Left kidney (tissue), 2 donors: ENCODE measurements around the gene TTC9C. TPM values are rescaled to one million over a fixed set of nuclear protein-coding genes. Genes with fewer than 3 reads are reported as not detected.
"Not testable (repeated sequence)": the region's sequence is repeated elsewhere in the genome, so short reads cannot be mapped to it uniquely, and the experiment has no call there.

Source experiments
- DNase-seq: peaks from one replicate; pipeline ENCODE4 v3.0.0-alpha.2; 2013
- polyA plus RNA-seq: library from polyadenylated mRNA; unstranded; fragments of 120-200 nt; gene quantifications from one replicate; pipeline ENCODE4 v1.2.1, GENCODE V29; 2013; ENCODE audit not compliant: insufficient read length

The TTC9C gene
- polyA plus RNA-seq, 1 donor: 43.1 TPM

DNA sequence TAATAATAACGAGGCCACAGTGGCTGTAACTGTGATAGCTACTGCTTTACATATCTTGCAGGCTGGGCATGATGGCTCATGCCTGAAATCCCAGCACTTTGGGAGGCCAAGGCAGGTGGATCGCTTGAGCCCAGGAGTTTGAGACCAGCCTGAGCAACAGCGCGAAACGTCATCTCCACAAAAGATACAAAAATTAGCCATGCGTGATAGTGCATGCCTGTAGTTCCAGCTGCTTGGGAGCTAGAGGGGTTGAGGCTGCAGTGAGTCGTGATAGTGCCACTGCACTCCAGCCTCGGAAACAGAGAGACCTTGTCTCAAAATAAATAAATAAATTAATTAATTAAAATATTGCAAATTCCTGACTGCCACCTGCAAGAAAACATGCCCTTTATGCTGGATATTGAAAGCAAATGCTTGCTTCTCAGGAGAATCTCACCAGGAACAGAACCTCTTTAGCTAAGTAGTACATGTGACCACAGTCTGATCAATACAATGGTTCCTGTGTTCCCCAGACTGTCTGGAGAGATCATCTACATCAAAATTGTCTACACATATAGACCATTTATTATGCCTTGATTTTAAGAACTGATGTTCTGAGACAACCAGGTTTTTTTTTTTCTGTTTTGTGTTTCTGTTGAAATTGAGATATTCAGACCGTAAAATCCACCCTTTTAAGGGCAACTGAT is 19.3 kb downstream of the TTC9C start:
- DNase-seq: no peak

DNA sequence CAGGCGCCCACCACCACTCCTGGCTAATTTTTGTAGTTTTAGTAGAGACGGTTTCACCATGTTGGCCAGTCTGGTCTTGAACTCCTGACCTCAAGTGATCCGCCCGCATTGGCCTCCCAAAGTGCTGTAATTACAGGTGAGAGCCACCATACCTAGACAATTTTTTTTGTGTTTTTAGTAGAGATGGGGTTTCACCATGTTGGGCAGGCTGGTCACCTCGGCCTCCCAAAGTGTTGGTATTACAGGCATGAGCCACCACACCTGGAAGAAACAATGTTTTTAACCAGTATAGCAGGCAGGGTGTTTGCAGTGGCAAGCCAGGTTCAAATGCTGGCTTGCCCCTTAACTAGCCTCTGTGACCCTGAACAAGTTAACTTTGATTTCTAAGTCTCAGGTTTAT is 21.6 kb downstream of the TTC9C start:
- not testable (repeated sequence) for DNase-seq

- DNase-seq: no peak
Measured at GRCh38 chr11:62752177-62752785, 24.0 kb downstream of the TTC9C start.

DNA sequence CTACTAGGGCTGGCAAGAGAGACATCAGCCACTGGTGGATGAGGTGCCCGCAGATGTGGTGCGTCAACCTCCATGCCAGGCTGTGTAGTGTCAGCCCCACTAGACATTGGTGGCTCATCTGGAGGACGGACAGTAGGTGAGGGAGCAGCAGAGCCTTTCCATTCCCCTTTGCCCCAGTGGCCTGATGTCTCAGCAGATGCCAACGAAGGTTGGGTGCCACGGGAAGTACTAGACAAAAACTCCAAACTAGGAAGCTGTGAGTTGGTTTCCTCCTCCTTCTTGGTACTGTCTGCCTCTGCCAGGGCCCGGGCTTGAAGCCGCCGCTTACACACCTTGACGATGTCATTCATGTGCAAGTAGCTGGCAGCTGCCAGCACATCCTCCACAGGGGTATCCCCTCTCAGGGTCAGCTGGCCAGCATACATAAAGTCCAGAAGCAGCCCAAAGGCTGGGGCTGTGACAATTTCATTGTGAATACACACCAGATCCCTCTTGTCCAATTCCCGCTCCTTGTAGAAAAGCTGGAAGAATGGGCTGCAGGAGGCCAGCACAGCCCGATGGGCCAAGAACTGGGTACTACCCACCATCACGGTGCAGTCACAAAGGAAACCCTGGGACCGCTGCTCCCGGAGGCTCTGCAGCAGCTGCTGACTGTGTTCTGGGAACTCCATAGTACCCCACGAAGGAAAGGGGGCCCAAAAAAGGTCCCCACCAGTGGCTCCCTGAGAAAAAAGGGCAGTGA is 24.9 kb downstream of the TTC9C start:
- DNase-seq: no peak

DNA sequence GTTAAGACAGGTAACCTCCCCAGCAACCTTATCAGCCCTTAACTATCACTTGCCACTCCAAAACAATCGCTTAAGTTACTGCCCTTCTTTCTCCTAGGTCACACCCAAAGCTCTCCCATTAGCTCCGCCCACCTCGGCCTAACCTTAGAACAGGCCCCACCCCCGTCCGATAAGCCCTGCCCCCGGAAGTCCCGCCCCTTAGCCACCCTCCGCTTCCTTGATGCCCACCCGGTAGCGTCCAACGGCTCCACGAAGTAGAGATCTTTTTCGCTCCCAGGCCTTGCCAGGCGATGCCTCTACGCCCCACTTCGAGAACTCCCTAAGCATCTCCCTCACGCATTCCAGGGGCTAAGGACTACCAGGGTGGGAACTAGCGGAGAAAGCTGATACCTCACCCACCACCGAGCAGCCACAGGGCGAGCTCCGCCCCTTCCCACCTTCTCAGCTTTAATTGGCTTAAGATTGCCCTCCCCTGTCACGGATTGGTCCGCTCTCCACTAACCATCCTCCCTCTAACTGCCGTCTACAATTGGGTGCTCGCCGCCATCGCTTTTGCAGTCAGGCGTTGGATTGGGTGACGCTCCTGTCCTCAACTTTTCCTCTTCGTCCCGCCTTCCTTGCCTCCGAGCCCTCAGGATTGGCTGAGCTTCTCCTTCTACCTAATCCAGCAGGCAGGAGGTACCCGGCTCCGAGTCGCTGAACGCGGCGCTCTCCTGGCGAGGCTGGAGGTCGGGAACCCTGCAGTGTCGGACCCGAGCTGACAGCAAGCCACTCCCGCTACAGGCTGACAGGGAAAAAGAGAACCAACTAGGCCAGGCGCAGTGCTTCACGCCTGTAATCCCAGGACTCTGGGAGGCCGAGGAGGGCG is 25.7 kb downstream of the TTC9C start, which contains the start of gene ZBTB3:
ZBTB3 (minus strand) TSS at position 425 of the 868 bp plus-strand sequence. CDS start 496 bp downstream, outside the sequence.
- peak; percentile 98 for DNase-seq

GRCh38 chr11:62755086-62755615 is 26.9 kb downstream of the TTC9C start:
- no peak for DNase-seq

DNA sequence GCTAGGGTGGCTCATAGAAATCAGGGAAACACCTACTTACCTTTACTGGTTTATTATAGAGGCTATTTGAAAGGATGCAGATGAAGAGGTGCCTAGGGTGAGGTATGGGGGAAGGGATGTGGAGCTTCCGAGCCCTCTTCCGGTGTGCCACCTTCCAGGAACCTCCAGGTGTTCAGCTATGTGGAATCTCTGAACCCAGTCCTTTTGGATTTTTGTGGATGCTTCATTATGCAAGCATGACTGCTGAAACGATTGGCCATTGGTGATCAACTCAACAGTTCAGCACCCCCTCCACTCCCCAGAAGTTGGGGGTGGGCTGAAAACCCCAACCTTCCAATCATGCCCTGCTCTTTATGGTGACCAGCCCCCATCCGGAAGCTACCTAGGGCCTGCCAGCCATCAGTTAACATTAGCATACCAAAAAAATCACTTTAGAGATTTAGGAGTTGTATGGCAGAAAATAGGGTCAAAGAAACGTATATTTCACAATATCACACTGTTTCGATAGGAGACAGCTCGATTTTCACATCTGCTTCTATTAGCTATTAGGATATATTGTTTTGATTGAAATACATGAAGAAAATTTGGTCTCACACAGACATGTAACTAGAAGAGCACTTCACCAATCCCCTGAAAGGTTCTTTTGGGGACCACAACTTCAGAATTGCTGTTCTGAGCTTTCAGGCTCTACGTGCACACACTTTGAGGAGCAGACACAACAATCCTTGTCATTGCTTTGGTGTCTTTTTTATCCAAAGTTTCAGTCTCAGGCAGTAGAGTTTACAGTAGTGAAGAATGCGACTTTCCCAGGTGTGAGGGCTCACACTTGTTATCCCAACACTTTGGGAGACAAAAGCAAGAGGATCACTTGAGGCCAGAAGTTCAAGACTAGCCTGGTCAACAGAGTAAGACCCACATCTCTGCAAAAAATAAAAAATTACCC is 29.8 kb downstream of the TTC9C start:
- DNase-seq: no peak

DNA sequence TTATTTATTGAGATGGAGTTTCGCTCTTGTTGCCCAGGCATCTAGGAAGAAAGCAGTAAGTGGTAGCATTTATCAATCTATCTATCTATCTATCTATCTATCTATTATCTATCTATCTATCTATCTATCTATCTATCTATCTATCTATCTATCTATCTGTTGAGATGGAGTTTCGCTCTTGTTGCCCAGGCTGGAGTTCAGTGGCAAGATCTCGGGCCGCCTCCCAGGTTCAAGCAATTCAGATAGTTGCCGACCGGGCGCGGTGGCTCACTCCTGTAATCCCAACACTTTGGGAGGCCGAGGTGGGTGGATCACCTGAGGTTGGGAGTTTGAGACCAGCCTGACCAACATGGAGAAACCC is 32.6 kb downstream of the TTC9C start:
- DNase-seq: not testable (repeated sequence)

DNA sequence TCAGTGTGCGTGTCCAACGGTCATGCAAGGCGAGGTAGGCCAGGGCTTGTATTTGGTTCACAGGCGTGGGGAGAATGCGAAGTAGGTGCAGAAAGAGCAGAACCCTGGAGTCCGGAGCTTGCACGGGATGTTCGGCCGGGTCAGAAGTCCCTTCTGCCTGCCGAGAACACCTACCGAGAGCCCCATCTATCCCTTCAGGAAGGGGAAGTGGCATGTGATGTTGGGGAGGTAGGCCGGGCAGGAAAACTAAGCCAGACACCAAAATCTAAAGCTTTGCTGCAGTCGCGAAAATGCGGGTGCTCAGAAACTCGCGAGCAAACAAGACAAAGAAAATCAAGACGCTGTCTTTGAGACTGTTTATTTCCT is 42.5 kb downstream of the TTC9C start:
- no peak for DNase-seq

DNA sequence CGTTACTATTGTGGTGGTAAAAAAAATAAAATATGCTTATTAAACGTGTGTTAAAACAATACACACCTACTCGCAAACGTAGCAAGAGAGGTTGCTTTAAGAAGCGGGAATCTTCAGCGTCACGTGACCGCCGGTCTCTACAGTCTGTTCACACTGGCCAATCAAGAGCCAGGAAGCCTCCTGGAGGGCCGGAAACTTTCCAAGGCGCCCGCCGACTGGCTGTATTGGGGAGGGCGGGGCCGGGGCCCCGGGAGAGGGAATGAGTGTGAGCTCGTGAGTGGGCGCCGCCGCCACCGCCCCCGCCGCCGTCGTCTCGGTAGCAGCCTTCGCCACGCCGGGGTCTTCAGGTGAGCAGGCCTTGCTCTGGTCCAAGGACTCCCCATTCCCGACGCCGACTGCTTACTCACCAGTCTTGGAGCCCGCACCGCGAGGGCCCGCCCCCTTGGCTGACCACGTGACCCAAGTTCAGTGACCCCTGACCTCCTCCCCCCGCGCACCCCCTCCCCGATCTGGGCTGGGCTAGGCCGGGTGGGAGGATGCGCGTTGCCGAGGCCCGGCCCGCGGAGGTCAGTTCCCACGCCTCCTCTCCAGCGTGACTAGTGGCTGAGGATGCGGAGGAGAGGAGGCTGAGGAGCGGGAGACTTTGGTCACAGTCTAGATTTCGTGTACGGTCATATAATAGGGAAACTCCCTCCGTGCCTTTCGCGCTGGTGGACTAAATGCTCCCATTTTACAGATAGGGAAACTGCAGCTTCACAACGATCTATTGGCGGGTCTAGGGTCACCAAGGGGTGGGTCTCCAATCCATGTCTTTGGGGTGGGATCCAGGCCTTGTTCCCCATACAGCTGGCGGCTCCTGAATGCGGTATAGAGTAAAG is 43.1 kb downstream of the TTC9C start, which contains the start of gene TAF6L:
TAF6L (plus strand) TSS at position 253 of the 878 bp plus-strand sequence. CDS start 4,388 bp downstream, outside the sequence.
- peak; percentile 98 for DNase-seq

GRCh38 chr11:62774407-62774806 is 46.1 kb downstream of the TTC9C start:
- DNase-seq: no peak

GRCh38 chr11:62775646-62776045 is 47.4 kb downstream of the TTC9C start:
- no peak for DNase-seq

GRCh38 chr11:62777389-62777788 is 49.1 kb downstream of the TTC9C start:
- DNase-seq: no peak

GRCh38 chr11:62778441-62778840 is 50.2 kb downstream of the TTC9C start:
- DNase-seq: no peak

DNA sequence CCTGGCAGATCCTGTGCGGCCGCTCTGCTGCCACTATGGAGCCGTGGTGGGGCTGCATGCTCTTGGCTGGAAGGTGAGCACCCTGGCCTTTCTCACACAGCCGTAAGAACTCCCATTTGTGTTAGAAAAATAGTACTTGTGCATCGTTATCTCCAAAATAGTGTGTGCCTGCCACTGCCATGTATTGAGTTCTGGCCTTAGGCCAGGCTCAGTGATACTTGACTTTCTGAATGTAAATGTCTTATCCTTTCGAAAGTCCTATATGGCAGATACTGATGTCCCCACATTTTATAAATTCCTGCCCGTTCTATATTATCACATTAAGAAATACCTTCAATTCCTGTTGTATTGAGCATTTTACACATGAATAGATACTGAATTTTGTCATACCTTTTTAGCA is 54.5 kb downstream of the TTC9C start:
- DNase-seq: no peak

DNA sequence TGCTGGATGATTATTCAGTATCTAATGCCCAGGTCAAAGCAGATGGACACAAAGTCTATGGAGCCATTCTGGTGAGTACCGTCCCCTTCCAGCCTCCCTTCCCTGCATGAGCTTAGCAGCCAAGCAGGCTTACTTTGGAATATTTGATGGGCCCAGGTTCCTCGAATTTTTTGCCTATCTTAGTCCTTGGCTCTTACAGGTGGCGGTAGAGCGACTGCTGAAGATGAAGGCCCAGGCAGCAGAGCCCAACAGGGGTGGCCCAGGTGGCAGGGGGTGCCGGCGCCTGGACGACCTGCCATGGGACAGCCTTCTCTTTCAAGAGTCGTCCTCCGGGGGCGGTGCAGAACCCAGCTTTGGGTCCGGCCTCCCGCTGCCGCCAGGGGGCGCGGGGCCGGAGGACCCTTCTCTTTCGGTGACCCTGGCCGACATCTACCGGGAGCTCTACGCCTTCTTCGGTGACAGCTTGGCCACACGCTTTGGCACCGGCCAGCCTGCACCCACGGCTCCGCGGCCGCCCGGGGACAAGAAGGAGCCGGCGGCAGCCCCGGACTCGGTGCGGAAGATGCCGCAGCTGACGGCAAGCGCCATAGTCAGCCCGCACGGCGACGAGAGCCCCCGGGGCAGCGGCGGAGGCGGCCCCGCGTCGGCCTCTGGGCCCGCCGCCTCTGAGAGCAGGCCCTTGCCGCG is 58.2 kb downstream of the TTC9C start:
- peak; percentile 89 for DNase-seq

DNA sequence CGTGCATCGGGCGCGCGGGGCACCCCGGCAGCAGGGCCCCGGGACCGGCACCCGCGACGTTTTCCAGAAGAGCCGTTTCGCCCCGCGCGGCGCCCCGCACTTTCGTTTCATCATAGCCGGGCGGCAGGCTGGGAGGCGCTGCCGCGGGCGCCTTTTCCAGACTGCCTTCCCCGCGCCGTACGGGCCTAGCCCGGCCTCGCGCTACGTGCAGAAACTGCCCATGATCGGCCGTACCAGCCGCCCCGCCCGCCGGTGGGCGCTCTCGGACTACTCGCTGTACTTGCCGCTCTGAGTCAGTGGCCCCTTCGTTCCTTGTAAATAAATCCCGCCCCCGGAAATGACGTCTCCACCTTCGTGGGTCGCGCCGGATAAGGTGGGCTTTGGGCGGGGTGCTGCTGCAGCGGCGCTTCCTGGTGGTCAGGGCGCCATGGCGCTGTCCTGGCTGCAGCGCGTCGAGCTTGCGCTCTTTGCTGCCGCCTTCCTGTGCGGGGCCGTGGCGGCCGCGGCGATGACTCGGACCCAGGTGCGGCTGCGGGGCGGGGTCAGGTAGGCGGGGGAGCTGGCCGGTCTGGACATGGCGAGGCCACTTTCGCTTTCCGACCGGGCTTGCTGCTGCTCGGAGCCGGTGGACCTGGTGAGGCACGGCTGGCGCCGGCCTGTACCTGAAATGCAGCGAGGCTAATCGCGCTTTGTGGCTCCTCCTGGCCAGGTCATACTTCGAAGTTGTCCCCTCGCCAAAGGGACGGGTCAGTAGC is 58.9 kb downstream of the TTC9C start, which contains the start of gene TMEM179B:
TMEM179B (plus strand) TSS at position 398 of the 755 bp plus-strand sequence; CDS start at position 428, 30 bp downstream.
- peak; percentile 99 for DNase-seq
